Adipocyte (in vitro differentiated cells): ENCODE data around the gene SNORC.

Experiments
- DNase-seq: peaks from one replicate; pipeline ENCODE4 v3.0.0-alpha.2; 2015; ENCODE audit warnings: low read depth
- H3K27me3 ChIP-seq: replicated peaks from 2 replicates; pipeline ENCODE4 v1.7.0; 2013; ENCODE audit warnings: mild to moderate bottlenecking, low read length, moderate library complexity; ENCODE audit not compliant: control insufficient read depth, insufficient read depth
- H3K36me3 ChIP-seq: 2 replicates; pipeline ENCODE4 v1.7.0; 2013; ENCODE audit warnings: low read length, mild to moderate bottlenecking, moderate library complexity; ENCODE audit not compliant: control insufficient read depth, insufficient read depth, severe bottlenecking
- H3K4me1 ChIP-seq: 2 replicates; pipeline ENCODE4 v1.7.0; 2013; ENCODE audit warnings: mild to moderate bottlenecking, low read length, moderate library complexity; ENCODE audit not compliant: control insufficient read depth, insufficient read depth
- H3K4me3 ChIP-seq: 2 replicates; pipeline ENCODE4 v1.7.0; 2013; ENCODE audit warnings: mild to moderate bottlenecking, low read length, moderate library complexity
- H3K9ac ChIP-seq: 2 replicates; pipeline ENCODE4 v1.7.0; 2013; ENCODE audit warnings: mild to moderate bottlenecking, low read length, moderate library complexity
- H3K9me3 ChIP-seq: 2 replicates; pipeline ENCODE4 v1.7.0; 2013; ENCODE audit warnings: mild to moderate bottlenecking, low read length, moderate library complexity; ENCODE audit not compliant: control insufficient read depth

The SNORC gene

DNA sequence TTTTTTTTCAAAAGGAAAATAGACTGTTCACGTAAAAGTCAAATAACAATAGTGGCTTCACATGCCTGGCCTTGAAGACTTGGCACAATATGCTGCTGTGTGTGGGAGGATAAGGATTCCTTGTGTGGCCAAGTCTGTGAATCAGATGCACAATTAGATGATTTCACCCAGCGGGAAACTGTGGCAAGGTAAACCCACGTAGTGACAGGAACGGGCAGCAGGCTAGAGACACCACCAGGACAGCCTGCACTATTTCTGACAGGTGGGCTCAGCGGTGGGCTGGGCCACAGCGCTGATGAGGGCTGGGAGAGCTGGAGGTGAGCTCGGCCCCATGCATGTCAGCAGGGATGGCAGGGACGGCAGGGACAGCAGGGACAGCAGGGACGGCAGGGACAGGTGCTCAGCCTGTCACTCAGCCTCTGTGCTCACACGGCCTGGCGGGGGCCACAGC is 21.6 kb downstream of the SNORC start:
- peaks cover 8% of the 10 kb centered on the region for H3K27me3 ChIP-seq
- H3K4me3 ChIP-seq, result no peak overlapping the region
- H3K9ac ChIP-seq, result no peak overlapping the region
- peaks cover 8% of the 10 kb centered on the region for H3K4me1 ChIP-seq
- H3K36me3 ChIP-seq, result no peaks in the 10 kb centered on the region
- peak; percentile 63 for DNase-seq
- no peaks in the 10 kb centered on the region for H3K9me3 ChIP-seq

DNA sequence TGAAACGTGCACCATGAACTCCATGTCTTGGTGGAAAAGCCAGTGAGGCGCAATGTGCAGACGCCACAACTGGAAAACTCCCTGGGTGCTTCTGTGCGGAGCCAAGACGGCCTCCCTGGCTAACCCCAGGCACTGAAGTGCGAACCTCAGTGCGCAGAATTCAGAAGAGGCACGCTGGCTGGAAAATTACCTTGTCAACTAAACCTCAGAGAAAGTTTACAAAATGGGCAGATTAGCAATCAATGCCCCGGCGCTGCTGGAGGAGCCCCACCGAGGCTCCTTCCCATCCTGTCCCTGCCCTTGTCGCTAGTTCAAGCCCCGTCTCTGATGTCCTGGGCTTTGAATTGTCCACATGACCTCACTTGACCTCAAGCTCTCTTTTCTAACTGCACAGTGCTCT is 22.2 kb downstream of the SNORC start:
- no peak overlapping the region for H3K4me3 ChIP-seq
- no peaks in the 10 kb centered on the region for H3K36me3 ChIP-seq
- no peak overlapping the region for H3K9ac ChIP-seq
- no peak for DNase-seq
- H3K27me3 ChIP-seq, result peaks cover 8% of the 10 kb centered on the region
- H3K9me3 ChIP-seq, result no peaks in the 10 kb centered on the region
- peaks cover 8% of the 10 kb centered on the region for H3K4me1 ChIP-seq

DNA sequence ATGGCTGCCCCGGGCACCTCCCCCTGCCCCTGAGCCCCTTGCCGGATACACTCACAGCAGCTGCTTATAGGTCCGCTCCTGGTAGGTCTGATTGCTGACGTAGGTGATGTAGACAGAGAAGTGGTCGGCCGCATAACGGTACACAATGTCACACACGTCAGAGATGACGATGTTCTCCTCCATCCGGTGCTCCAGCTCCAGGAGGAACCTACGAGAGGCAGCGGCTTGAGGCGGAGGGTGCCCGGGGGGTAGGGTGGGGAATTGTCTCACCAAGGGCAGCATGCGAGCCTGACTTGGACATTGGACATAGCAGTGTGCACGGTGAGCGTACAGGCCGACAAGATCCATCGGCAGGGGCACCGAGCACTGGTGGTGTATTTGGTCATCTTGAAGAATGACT is 22.8 kb downstream of the SNORC start:
- Histone ChIP-seq H3K36me3 (no peaks in the 10 kb centered on the region), H3K9ac (no peak overlapping the region), H3K9me3 (no peaks in the 10 kb centered on the region), H3K4me3 (no peak overlapping the region), H3K4me1 (peaks cover 8% of the 10 kb centered on the region), H3K27me3 (peaks cover 8% of the 10 kb centered on the region)
- DNase-seq, result no peak

DNA sequence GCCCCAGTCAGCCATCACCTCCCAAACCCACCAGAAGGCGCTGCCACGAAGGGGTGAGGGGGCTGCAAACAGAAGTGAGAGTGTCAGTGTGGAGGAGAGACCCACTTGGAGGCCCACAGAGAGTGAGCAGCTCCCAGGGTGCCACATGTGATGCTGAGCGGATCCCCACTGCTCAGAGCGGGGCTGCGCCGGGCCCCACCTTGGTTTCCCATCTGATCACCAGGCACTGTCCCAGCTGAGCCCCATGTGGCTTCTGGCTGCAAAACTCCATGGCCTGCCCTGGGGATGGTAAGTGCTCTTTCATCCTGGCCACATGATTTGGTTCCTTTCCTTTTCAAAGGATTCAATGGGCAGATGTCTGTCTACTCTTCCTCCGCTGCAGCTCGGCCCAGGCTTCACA is 23.8 kb downstream of the SNORC start:
- Histone ChIP-seq H3K9me3 (no peaks in the 10 kb centered on the region), H3K27me3 (peaks cover 8% of the 10 kb centered on the region), H3K4me1 (peaks cover 8% of the 10 kb centered on the region), H3K4me3 (no peak overlapping the region), H3K36me3 (no peaks in the 10 kb centered on the region), H3K9ac (no peak overlapping the region)
- no peak for DNase-seq

DNA sequence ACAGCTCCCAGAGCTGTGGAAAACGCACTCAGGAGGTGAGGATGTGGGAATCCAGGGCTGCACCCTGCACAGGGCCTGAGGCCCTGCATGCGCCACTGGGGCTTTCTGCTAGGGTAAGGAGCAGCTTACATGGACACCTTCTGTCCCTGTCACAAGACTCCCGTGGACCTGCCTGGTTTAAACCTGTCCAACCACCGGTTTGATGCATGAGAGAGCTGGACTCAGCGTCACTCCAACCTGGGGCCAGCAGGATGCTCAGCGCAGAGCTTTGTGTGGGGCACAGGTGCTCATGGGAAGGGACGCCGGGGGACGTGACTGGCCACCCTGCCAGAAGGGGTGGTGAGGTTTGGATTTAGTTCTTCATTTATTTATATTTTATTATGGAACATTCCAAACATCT is 24.2 kb downstream of the SNORC start:
- no peak for DNase-seq
- Histone ChIP-seq H3K9ac (no peak overlapping the region), H3K4me3 (no peak overlapping the region), H3K4me1 (peaks cover 8% of the 10 kb centered on the region), H3K27me3 (peaks cover 8% of the 10 kb centered on the region), H3K36me3 (no peaks in the 10 kb centered on the region), H3K9me3 (no peaks in the 10 kb centered on the region)

DNA sequence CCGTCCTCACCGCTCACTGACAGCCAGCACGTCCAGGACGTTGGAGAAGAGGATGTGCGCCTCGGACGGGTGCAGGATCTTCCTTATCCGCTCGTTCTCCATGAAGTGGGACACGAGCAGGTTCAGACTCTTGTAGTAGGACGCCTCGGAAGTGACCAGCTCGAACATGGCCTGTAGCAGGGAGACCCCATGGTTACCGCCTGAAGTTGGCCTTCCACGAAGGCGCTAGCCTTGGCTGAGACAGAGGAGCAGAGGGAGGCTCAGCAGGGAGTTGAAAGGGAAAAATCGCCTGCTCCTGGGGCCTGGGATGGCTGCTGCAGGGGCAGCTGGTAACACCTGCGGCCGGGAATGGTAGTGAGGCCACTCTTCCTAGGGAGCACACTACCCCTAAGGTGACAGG is 24.7 kb downstream of the SNORC start:
- no peaks in the 10 kb centered on the region for H3K9me3 ChIP-seq
- peaks cover 8% of the 10 kb centered on the region for H3K27me3 ChIP-seq
- H3K4me1 ChIP-seq, result peaks cover 8% of the 10 kb centered on the region
- DNase-seq, result no peak
- no peak overlapping the region for H3K9ac ChIP-seq
- H3K4me3 ChIP-seq, result no peak overlapping the region
- H3K36me3 ChIP-seq, result no peaks in the 10 kb centered on the region

DNA sequence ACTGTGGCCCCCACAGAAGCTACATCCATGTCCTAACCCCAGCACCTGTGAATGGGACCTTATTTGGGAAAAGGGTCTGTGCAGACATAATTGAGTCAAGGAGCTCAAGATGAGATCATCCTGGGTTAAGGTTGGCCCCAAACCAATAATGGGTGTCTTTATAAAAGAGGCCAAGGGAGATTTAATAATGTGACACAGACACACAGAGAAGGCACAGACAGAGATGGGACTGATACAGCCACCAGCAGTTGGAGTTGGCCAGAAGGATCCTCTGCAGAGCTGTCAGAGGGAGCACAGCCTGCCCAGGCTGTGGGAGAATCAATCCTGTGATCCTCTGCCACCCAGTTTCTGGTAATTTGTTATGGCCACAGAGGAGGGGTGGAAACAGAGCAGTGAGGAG is 26.0 kb downstream of the SNORC start:
- Histone ChIP-seq H3K27me3 (peaks cover 2% of the 10 kb centered on the region), H3K4me3 (no peak overlapping the region), H3K9ac (no peak overlapping the region), H3K9me3 (no peaks in the 10 kb centered on the region), H3K36me3 (no peaks in the 10 kb centered on the region), H3K4me1 (peaks cover 7% of the 10 kb centered on the region)
- DNase-seq, result no peak

DNA sequence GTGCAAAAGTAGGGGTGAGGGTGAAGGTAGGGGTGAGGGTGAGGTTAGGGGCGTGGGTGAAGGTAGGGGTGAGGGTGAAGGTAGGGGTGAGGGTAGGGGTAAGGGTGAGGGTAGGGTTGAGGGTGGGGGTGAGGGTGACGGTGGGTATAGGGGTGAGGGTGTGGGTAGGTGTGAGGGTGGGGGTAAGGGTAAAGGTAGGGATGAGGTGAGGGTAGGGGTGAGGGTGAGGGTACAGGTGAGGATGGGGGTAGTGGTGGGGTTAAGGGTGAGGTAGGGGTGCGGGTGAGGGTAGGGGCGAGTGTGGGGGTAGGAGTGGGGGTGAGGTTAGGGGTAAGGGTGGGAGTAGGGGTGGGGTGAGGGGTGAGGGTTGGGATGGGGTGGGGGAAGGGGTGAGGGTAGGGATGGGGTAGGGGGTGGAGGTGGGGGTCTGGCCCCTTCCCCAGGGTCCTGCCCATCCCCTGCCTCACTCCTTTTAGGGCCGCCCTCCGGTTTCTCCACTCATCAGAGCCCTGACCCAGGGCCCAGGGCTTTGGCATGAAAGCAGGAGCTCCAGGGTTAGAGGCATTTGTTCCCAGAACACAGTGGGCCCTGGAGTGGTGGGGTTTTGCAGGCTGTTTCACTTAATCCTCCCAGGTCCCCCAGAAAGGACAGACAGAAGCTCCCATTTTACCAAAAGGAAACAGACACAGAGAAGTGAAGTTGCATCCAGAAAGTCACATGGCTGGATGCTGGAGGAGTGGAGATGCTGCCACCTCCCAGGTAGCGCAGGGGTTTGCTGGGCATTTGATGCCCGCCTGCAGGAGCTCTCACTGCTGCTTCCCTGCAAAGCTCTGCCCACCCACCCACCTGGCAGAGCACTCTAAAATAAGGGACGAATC is 26.9 kb downstream of the SNORC start:
- Histone ChIP-seq H3K9me3 (no peaks in the 10 kb centered on the region), H3K4me3 (no peak overlapping the region)
- DNase-seq, result no peak

DNA sequence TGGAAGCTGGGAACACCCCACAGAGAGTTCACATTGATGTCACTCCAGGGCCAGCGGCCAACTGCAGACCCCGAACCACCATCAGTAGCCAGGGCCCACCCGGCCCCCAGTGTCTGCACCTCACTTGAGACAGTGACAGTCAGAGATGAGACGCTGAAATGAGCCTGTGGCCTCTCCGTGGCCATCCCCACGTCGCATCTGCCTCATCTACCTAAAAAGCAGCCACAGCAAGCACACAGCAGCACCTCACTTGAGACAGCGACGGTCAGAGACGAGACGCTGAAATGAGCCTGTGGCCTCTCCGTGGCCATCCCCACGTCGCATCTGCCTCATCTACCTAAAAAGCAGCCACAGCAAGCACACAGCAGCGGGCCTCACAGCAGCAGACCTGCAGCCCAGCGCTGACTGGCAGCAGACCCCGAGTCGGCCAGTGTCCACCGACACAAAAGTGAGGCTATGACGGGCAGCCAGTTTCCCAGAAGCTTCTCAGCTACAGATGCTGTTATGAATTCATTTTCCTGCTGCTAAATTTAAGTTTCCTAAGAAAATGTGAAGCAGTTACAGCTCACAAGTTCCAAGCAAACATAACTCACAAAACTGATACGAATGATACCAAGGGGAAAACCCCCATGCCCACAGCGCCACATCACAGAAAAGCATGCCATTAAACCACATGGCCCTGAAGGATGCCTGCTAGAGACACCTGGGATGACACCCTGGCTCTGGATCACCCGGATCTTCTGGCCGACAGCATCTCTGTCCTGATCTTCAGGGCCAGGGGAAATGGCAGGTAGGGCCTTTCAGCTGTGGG is 27.7 kb downstream of the SNORC start:
- Histone ChIP-seq H3K27me3 (no peaks in the 10 kb centered on the region), H3K9ac (no peak overlapping the region)
- no peak for DNase-seq

More for the DNA sequence above, 26.9 kb downstream of the SNORC start:
- H3K4me1 ChIP-seq, result peaks cover 6% of the 10 kb centered on the region
- no peaks in the 10 kb centered on the region for H3K27me3 ChIP-seq
- no peaks in the 10 kb centered on the region for H3K36me3 ChIP-seq
- H3K9ac ChIP-seq, result no peak overlapping the region

DNA sequence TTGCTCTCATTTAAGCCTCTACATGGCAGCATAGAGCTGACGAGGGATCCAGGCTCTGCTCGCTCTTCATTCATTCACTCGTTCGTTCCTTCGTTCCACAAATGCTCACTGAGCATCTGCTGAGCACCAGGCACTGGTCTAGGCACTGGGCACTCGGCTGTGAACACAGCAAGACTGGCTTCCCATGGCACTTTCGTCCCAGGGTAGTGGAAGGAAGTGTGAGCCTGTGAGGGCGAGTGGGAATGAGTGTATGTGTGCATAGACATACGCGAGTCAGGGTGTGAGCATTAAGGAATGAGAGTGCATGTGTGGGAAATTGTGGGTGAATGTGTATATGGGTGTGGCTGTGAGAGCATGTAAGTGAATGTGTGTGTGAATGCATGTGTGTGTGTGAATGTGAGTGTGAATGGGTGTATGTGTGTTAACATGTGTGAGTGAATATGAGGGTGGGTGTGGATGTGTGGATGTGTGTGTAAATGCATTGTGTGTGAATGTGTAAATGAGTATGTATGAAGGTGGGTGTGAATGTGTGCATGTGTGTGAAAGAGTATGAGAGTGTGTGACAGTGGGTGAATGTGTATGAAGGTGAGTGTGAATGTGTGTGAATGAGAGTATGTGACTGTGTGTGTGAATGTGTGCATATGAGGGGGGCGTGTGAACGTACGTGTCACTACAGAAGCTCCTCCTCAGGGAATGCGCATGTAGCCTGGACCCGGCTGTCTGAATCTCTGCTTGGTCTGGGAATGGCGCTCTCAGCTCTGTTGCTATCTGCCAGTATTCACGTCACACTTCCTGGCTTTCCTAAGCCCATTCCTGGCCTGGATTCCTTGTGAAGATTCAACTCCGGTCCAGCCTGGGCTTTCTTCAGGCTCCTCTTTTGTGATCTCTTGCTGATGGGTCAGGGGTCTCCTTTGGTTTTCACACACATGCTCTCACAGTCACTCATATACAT is 28.8 kb downstream of the SNORC start:
- no peaks in the 10 kb centered on the region for H3K27me3 ChIP-seq
- no peak for DNase-seq
- H3K4me3 ChIP-seq, result no peak overlapping the region
- no peak overlapping the region for H3K9ac ChIP-seq
- no peaks in the 10 kb centered on the region for H3K9me3 ChIP-seq
- peaks cover 6% of the 10 kb centered on the region for H3K4me1 ChIP-seq
- H3K36me3 ChIP-seq, result no peaks in the 10 kb centered on the region

More for the DNA sequence above, 27.7 kb downstream of the SNORC start:
- Histone ChIP-seq H3K9me3 (no peaks in the 10 kb centered on the region), H3K4me1 (peaks cover 6% of the 10 kb centered on the region), H3K36me3 (no peaks in the 10 kb centered on the region), H3K4me3 (no peak overlapping the region)
